PC-9 (cell line): Measurements from ENCODE around the gene SETD5. TPM values are rescaled to one million over a fixed set of nuclear protein-coding genes. Genes with fewer than 3 reads are reported as not detected.

Experiments used
- BruUV-seq: library from RNA; stranded (reverse); fragments of 400-500 nt; replicated peaks from 2 replicates; lab custom pipeline; 2021; lab: Mats Ljungman, UMichigan
- CTCF ChIA-PET: fragments of 300-600 bp; sonication (Branson Sonifier 250); formaldehyde crosslinking; loops from one replicate; lab custom pipeline; 2022; ENCODE audit warnings: antibody characterized with exemption; lab: Charles Lee
- POLR2A ChIA-PET: fragments of 300-600 bp; sonication (Branson Sonifier 250); formaldehyde crosslinking; loops from one replicate; lab custom pipeline; 2022; ENCODE audit warnings: antibody characterized with exemption; ENCODE audit not compliant: unreplicated experiment; lab: Charles Lee
- DNase-seq, 2 experiments: peaks; one replicate each; pipeline versions ENCODE4 v3.0.0 to v3.0.0-alpha.2; 2015 to 2022; ENCODE audit warnings: mixed read lengths in 1 of 2
- H2AFZ ChIP-seq: fragments of 200-600 bp; sonication (generic); 2 replicates; pipeline ENCODE4 v1.8.1; 2017; ENCODE audit warnings: antibody characterized with exemption
- H3F3A ChIP-seq: fragments of 200-600 bp; sonication (generic); 2 replicates; pipeline ENCODE4 v1.8.1; 2017; ENCODE audit warnings: antibody characterized with exemption, mild to moderate bottlenecking, low read depth; ENCODE audit not compliant: insufficient read depth
- H3K27ac ChIP-seq: fragments of 200-600 bp; sonication (generic); 2 replicates; pipeline ENCODE4 v1.6.1; 2016; ENCODE audit warnings: mixed run types
- H3K27me3 ChIP-seq: fragments of 200-600 bp; sonication (generic); 2 replicates; pipeline ENCODE4 v1.6.1; 2016; ENCODE audit warnings: low read depth, mixed run types; ENCODE audit not compliant: insufficient read depth
- H3K36me3 ChIP-seq: fragments of 200-600 bp; sonication (generic); 2 replicates; pipeline ENCODE4 v1.6.1; 2016; ENCODE audit warnings: low read depth, mixed run types
- H3K4me1 ChIP-seq: fragments of 200-600 bp; sonication (generic); replicated peaks from 2 replicates; pipeline ENCODE4 v1.6.1; 2016; ENCODE audit warnings: mixed run types; ENCODE audit not compliant: insufficient read depth
- H3K4me2 ChIP-seq: fragments of 200-600 bp; sonication (generic); 2 replicates; pipeline ENCODE4 v1.6.1; 2017; ENCODE audit warnings: mixed run types
- H3K4me3 ChIP-seq: fragments of 200-600 bp; sonication (generic); 2 replicates; pipeline ENCODE4 v1.6.1; 2016; ENCODE audit warnings: mixed run types
- H3K79me2 ChIP-seq: fragments of 200-600 bp; sonication (generic); 2 replicates; pipeline ENCODE4 v1.6.1; 2017; ENCODE audit warnings: low read depth, mixed run types
- H3K9me2 ChIP-seq: fragments of 200-600 bp; sonication (generic); 2 replicates; pipeline ENCODE4 v1.8.1; 2017; ENCODE audit warnings: mild to moderate bottlenecking; ENCODE audit not compliant: insufficient read depth
- H3K9me3 ChIP-seq: fragments of 200-600 bp; sonication (generic); 2 replicates; pipeline ENCODE4 v1.8.1; 2016; ENCODE audit warnings: low read depth; ENCODE audit not compliant: insufficient read depth
- H4K20me1 ChIP-seq: fragments of 200-600 bp; sonication (generic); 2 replicates; pipeline ENCODE4 v1.8.1; 2017; ENCODE audit not compliant: insufficient read depth
- EZH2 ChIP-seq: fragments of 200-600 bp; sonication (generic); IDR thresholded peaks from 2 replicates; pipeline ENCODE4 v1.8.0; 2017; ENCODE audit warnings: antibody characterized with exemption, low read depth
- intact Hi-C: fragments of 100-400 bp; cut with micrococcal nuclease; formaldehyde crosslinking; loops from one replicate; pipeline ENCODE4 v1.10.0; 2022; ENCODE audit not compliant: unreplicated experiment
- total RNA-seq: library from RNA; stranded (reverse); gene quantifications from 2 replicates; pipeline ENCODE4 v1.2.3, GENCODE V29; 2021
- TF ChIP-seq, protein P1 (sequence below): fragments of 200-600 bp; sonication (generic); conservative IDR thresholded peaks from 2 replicates; pipeline ENCODE4 v1.6.1; 2017; ENCODE audit warnings: mixed run types, antibody characterized with exemption, mild to moderate bottlenecking, moderate library complexity

SETD5 gene
- total RNA-seq, 1 experiment from 2014 or later = 140 TPM

DNA sequence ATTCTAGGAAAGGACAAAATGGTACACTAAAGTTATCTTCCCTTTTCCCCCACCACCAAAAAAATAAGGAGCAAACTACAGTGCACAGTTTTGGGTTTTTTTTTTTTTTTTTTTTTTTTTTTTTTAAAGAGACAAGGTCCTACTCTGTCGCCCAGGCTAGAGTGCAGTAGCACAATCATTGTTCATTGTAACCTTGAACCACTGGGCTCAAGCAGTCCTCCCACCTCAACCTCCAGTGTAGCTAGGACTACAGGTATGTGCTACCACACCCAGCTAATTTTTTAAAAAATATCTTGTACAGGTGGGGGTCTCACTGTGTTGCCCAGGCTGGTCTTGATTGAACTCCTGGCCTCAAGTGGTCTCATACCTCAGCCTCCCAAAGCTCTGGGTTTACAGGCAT, 14.9 kb downstream of the SETD5 start:
- Histone ChIP-seq H3F3A (peaks cover 52% of the 10 kb centered on the region), H3K4me2 (no peak overlapping the region), H3K79me2 (peaks cover 100% of the 10 kb centered on the region), H3K4me3 (no peak overlapping the region), H4K20me1 (peaks cover 95% of the 10 kb centered on the region), H3K27ac (no peak overlapping the region), H3K9me3 (peaks cover 4% of the 10 kb centered on the region; the same call in 1 of the 2 replicates), H3K9me2 (no peaks in the 10 kb centered on the region), H3K27me3 (no peaks in the 10 kb centered on the region), H3K36me3 (peaks cover 16% of the 10 kb centered on the region), H3K4me1 (peaks cover 24% of the 10 kb centered on the region), H2AFZ (no peak overlapping the region)
- BruUV-seq = no TSS peak
- ChIA-PET CTCF (no interaction called here), POLR2A (no interaction called here)
- no peak for TF ChIP-seq EZH2
- TF ChIP-seq, protein P1, sequence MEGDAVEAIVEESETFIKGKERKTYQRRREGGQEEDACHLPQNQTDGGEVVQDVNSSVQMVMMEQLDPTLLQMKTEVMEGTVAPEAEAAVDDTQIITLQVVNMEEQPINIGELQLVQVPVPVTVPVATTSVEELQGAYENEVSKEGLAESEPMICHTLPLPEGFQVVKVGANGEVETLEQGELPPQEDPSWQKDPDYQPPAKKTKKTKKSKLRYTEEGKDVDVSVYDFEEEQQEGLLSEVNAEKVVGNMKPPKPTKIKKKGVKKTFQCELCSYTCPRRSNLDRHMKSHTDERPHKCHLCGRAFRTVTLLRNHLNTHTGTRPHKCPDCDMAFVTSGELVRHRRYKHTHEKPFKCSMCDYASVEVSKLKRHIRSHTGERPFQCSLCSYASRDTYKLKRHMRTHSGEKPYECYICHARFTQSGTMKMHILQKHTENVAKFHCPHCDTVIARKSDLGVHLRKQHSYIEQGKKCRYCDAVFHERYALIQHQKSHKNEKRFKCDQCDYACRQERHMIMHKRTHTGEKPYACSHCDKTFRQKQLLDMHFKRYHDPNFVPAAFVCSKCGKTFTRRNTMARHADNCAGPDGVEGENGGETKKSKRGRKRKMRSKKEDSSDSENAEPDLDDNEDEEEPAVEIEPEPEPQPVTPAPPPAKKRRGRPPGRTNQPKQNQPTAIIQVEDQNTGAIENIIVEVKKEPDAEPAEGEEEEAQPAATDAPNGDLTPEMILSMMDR = no peak
- DNase-seq = no peak
- intact Hi-C loops = no loop called here

DNA sequence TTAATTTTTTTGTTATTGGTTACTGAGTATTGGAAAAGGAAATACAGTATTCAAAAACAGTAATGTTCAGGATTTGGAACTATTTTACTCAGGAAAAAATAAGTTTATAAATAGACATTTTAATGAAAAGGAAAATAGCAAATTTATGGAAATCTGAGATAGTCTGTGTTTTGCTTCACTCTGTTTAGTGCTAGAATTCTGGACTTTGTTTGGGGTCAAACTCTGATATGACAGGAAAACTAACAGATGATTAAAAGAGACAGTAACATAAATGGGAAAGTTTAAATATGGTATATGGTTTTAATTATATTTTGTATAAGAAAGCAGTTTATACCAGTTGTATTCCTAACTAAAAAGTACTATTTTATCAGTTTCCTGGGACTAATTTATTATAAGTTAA, 17.4 kb downstream of the SETD5 start:
- Histone ChIP-seq H4K20me1 (peaks cover 78% of the 10 kb centered on the region), H3K9me3 (no peaks in the 10 kb centered on the region; the same call in 1 of the 2 replicates), H3K27ac (0 out of 2 replicates have a peak overlapping the region, but pooled peaks have one; percentile 62), H3K4me1 (peaks cover 35% of the 10 kb centered on the region), H3K36me3 (peaks cover 10% of the 10 kb centered on the region), H3K9me2 (no peaks in the 10 kb centered on the region), H3K79me2 (peaks cover 100% of the 10 kb centered on the region), H2AFZ (no peak overlapping the region), H3F3A (peaks cover 46% of the 10 kb centered on the region), H3K4me2 (no peak overlapping the region), H3K27me3 (no peaks in the 10 kb centered on the region), H3K4me3 (no peak overlapping the region)
- no peak for TF ChIP-seq EZH2
- TF ChIP-seq, protein P1 = no peak
- CTCF ChIA-PET = no interaction called here
- BruUV-seq = no TSS peak
- POLR2A ChIA-PET = no interaction called here
- no peak for DNase-seq
- intact Hi-C loops = no loop called here

DNA sequence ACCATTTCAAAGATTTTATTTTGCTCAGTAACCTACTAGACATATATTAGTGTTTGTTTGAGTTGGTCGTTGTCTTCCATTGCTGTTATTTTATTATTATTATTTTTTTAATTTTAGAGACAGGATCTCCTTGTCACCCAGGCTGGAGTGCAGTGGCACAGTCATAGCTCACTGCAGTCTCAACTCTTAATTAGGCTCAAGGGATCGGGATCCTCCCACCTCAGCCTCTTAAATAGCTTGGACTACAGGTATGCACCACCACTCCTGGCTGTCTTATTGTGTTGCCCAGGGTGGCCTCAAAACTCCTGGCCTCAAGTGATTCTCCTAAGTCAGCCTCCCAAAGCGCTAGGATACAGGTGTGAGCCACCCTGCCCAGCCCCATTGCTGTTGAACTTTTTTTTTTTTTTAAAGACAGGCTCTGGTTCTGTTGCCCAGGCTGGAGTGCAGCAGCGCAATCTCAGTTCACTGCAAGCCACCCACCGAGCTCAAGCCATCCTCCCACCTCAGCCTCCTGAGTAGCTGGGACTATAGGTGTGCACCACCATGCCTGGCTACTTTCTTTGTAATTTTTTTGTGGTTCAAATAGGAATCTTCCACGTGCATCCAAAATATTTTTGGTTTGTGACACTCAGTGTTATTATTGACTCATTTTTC, 18.2 kb downstream of the SETD5 start:
- TF ChIP-seq, protein P1 = no peak
- no peak for TF ChIP-seq EZH2
- Histone ChIP-seq H3K4me3 (no peak overlapping the region), H3K4me1 (peaks cover 43% of the 10 kb centered on the region), H3K27ac (peak overlapping the region; percentile 62), H4K20me1 (peaks cover 74% of the 10 kb centered on the region), H3K79me2 (peaks cover 100% of the 10 kb centered on the region), H3K36me3 (peaks cover 10% of the 10 kb centered on the region), H3K27me3 (no peaks in the 10 kb centered on the region), H3F3A (peaks cover 46% of the 10 kb centered on the region), H3K9me3 (no peaks in the 10 kb centered on the region), H2AFZ (no peak overlapping the region), H3K4me2 (peak overlapping the region; percentile 10), H3K9me2 (no peaks in the 10 kb centered on the region)
- ChIA-PET CTCF (no interaction called here), POLR2A (no interaction called here)
- DNase-seq = no peak
- intact Hi-C loops = no loop called here
- no TSS peak for BruUV-seq
